Middle frontal gyrus (tissue), 1 donor: ENCODE results near the gene GRIK4.
"Not testable (repeated sequence)": the region's sequence is repeated elsewhere in the genome, so short reads cannot be mapped to it uniquely, and the experiment has no call there.

Source experiments
- DNase-seq: peaks from one replicate; pipeline ENCODE4 v3.0.0-alpha.2; 2015; ENCODE audit warnings: low spot score; ENCODE audit errors: extremely low spot score

Gene GRIK4

GRCh38 chr11:120738516-120739046 is 227.0 kb downstream of the GRIK4 start:
- no peak for DNase-seq

GRCh38 chr11:120739780-120740179 is 228.2 kb downstream of the GRIK4 start:
- no peak for DNase-seq

- no peak for DNase-seq
Measured at GRCh38 chr11:120740380-120740779, 228.8 kb downstream of the GRIK4 start.

GRCh38 chr11:120744016-120744994 is 232.8 kb downstream of the GRIK4 start:
- no peak for DNase-seq

GRCh38 chr11:120746376-120746775 is 234.8 kb downstream of the GRIK4 start:
- DNase-seq, result no peak

GRCh38 chr11:120746836-120747609 is 235.5 kb downstream of the GRIK4 start:
- no peak for DNase-seq

- DNase-seq, result no peak
Measured at GRCh38 chr11:120747850-120748814, 236.6 kb downstream of the GRIK4 start.

GRCh38 chr11:120749395-120749794 is 237.8 kb downstream of the GRIK4 start:
- no peak for DNase-seq

GRCh38 chr11:120750647-120751549 is 239.3 kb downstream of the GRIK4 start:
- no peak for DNase-seq

- peak; percentile 10 for DNase-seq
Measured at GRCh38 chr11:120751550-120751949, 240.0 kb downstream of the GRIK4 start.

- DNase-seq, result no peak
Measured at GRCh38 chr11:120752668-120753067, 241.1 kb downstream of the GRIK4 start.

GRCh38 chr11:120756931-120757330 is 245.4 kb downstream of the GRIK4 start:
- no peak for DNase-seq

- no peak for DNase-seq
Measured at GRCh38 chr11:120759046-120759445, 247.5 kb downstream of the GRIK4 start.

GRCh38 chr11:120765710-120766109 is 254.2 kb downstream of the GRIK4 start:
- DNase-seq, result not testable (repeated sequence)

- DNase-seq, result no peak
Measured at GRCh38 chr11:120766318-120766717, 254.8 kb downstream of the GRIK4 start.

- DNase-seq, result no peak
Measured at GRCh38 chr11:120768949-120769348, 257.4 kb downstream of the GRIK4 start.

GRCh38 chr11:120769906-120770305 is 258.4 kb downstream of the GRIK4 start:
- no peak for DNase-seq

GRCh38 chr11:120771551-120772060 is 260.1 kb downstream of the GRIK4 start:
- DNase-seq, result no peak

GRCh38 chr11:120773501-120774031 is 262.0 kb downstream of the GRIK4 start:
- no peak for DNase-seq
